ENCODE results near the gene NIPA2. TPM values are rescaled to one million over a fixed set of nuclear protein-coding genes. Genes with fewer than 3 reads are reported as not detected.
A peak's percentile ranks its signal among the peaks of the same experiment; 100 is the strongest.

Gene NIPA2
- total and polyA plus RNA-seq, 4 donors = 11.7 to 31.6 (median 20.9) TPM

GRCh38 chr15:22810853-22811338 lies 27.6 kb upstream of the NIPA2 start:
- H3K4me1 ChIP-seq (ENCODE audit: control insufficient read depth in 4 of 4, insufficient read depth in 4 of 4, low read length in 3 of 4) = peaks cover 0 to 9% (median 3%) of the 10 kb centered on the region in 4 donors
- no peak overlapping the region for H3K9ac ChIP-seq (ENCODE audit: low read depth in 1 of 2, low read length in 2 of 2)
- DNase-seq (ENCODE audit: low spot score) = no peak
- no peaks in the 10 kb centered on the region for H3K9me3 ChIP-seq (ENCODE audit: control insufficient read depth in 4 of 4, low read length in 3 of 4)
- H3K4me3 ChIP-seq (ENCODE audit: low read depth in 1 of 3, low read length in 3 of 3) = no peak overlapping the region
- H3K27me3 ChIP-seq (ENCODE audit: control insufficient read depth in 4 of 4, insufficient read depth in 4 of 4, low read length in 3 of 4) = no peaks in the 10 kb centered on the region
- H3K27ac ChIP-seq (ENCODE audit: low read depth in 1 of 2, low read length in 2 of 2) = no peak overlapping the region
- peaks cover 0 to 6% (median 1%) of the 10 kb centered on the region in 4 donors for H3K36me3 ChIP-seq (ENCODE audit: control insufficient read depth in 4 of 4, insufficient read depth in 3 of 4, low read depth in 1 of 4, low read length in 3 of 4)
- 97% methylated on average over 8 of the region's 8 CpGs for WGBS
- TF ChIP-seq HNF4G (IDR thresholded peaks at IDR 0.05) (no peak), RAD21 (IDR thresholded peaks at IDR 0.05) (no peak), GABPA (IDR thresholded peaks at IDR 0.05 in 1 of 2, conservative IDR thresholded peaks at IDR 0.05 in 1 of 2) (no peak), FOXA1 (IDR thresholded peaks at IDR 0.05) (no peak)

GRCh38 chr15:22811640-22812039 lies 26.8 kb upstream of the NIPA2 start:
- peak; percentile 37 for DNase-seq (ENCODE audit: low spot score)
- Histone ChIP-seq H3K36me3 (ENCODE audit: control insufficient read depth in 4 of 4, insufficient read depth in 3 of 4, low read depth in 1 of 4, low read length in 3 of 4) (peaks cover 0 to 6% (median 1%) of the 10 kb centered on the region in 4 donors), H3K4me3 (ENCODE audit: low read depth in 1 of 3, low read length in 3 of 3) (no peak overlapping the region), H3K4me1 (ENCODE audit: control insufficient read depth in 4 of 4, insufficient read depth in 4 of 4, low read length in 3 of 4) (peaks cover 0 to 9% (median 3%) of the 10 kb centered on the region in 4 donors), H3K27ac (ENCODE audit: low read depth in 1 of 2, low read length in 2 of 2) (no peak overlapping the region), H3K9me3 (ENCODE audit: control insufficient read depth in 4 of 4, low read length in 3 of 4) (no peaks in the 10 kb centered on the region), H3K27me3 (ENCODE audit: control insufficient read depth in 4 of 4, insufficient read depth in 4 of 4, low read length in 3 of 4) (no peaks in the 10 kb centered on the region), H3K9ac (ENCODE audit: low read depth in 1 of 2, low read length in 2 of 2) (no peak overlapping the region)
- 86% methylated on average over 8 of the region's 8 CpGs for WGBS
- TF ChIP-seq RAD21 (IDR thresholded peaks at IDR 0.05) (peak; percentile 30 to 73), TAF1 (conservative IDR thresholded peaks at IDR 0.05) (no peak)

DNA sequence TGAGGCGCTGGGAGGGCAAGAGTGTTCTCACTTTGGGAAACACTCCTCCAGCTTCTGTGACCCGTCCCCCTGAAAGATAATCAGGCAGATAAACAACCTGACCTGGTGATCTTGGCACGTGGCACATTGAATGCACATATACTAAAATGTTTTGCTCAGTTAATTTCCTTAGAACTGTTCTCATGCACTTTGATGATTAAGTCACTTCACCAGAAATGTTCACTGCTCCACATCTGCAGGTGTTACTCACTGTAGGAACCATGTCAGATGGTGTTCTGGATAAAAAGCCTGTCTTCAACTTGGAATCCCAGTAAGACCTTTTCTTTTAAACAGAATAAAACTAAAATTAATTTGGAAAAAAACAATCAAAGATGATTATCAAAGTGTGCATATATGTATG lies 24.6 kb upstream of the NIPA2 start:
- no peak for TF ChIP-seq RXRA (IDR thresholded peaks at IDR 0.05)
- Histone ChIP-seq H3K27ac (ENCODE audit: low read depth in 1 of 2, low read length in 2 of 2) (no peak overlapping the region), H3K4me1 (ENCODE audit: control insufficient read depth in 4 of 4, insufficient read depth in 4 of 4, low read length in 3 of 4) (no peaks in the 10 kb centered on the region), H3K9me3 (ENCODE audit: control insufficient read depth in 4 of 4, low read length in 3 of 4) (no peaks in the 10 kb centered on the region), H3K27me3 (ENCODE audit: control insufficient read depth in 4 of 4, insufficient read depth in 4 of 4, low read length in 3 of 4) (no peaks in the 10 kb centered on the region), H3K9ac (ENCODE audit: low read depth in 1 of 2, low read length in 2 of 2) (no peak overlapping the region), H3K36me3 (ENCODE audit: control insufficient read depth in 4 of 4, insufficient read depth in 3 of 4, low read depth in 1 of 4, low read length in 3 of 4) (peaks cover 0 to 6% (median 1%) of the 10 kb centered on the region in 4 donors), H3K4me3 (ENCODE audit: low read depth in 1 of 3, low read length in 3 of 3) (no peak overlapping the region)
- DNase-seq (ENCODE audit: low spot score) = no peak
- 91% methylated on average over 3 of the region's 3 CpGs for WGBS

DNA sequence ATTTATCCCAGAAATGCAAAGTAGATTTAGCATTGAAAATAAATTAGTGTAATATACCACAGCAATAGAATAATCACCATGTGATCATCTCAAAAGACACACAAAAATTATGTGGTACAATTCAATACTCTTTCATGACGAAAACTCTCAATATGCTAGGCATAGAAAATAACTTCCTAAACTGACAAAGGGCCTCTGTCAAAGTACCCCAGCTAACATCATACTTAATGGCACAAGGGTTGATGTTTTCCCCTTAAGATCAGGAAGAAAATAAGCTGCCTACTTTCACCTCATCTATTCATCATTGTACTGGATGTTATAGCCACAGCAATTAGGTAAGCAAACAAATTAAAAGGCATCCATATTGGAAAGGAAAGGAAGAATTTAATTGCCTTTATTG lies 22.7 kb upstream of the NIPA2 start:
- H3K4me3 ChIP-seq (ENCODE audit: low read depth in 1 of 3, low read length in 3 of 3) = no peak overlapping the region
- no peak overlapping the region for H3K9ac ChIP-seq (ENCODE audit: low read depth in 1 of 2, low read length in 2 of 2)
- H3K4me1 ChIP-seq (ENCODE audit: control insufficient read depth in 4 of 4, insufficient read depth in 4 of 4, low read length in 3 of 4) = no peaks in the 10 kb centered on the region
- DNase-seq (ENCODE audit: low spot score) = no peak
- H3K9me3 ChIP-seq (ENCODE audit: control insufficient read depth in 4 of 4, low read length in 3 of 4) = no peaks in the 10 kb centered on the region
- no peaks in the 10 kb centered on the region for H3K27me3 ChIP-seq (ENCODE audit: control insufficient read depth in 4 of 4, insufficient read depth in 4 of 4, low read length in 3 of 4)
- 97% methylated on average over 1 of the region's 1 CpG for WGBS
- peaks cover 0 to 13% (median 1%) of the 10 kb centered on the region in 4 donors for H3K36me3 ChIP-seq (ENCODE audit: control insufficient read depth in 4 of 4, insufficient read depth in 3 of 4, low read depth in 1 of 4, low read length in 3 of 4)
- H3K27ac ChIP-seq (ENCODE audit: low read depth in 1 of 2, low read length in 2 of 2) = no peak overlapping the region
- TF ChIP-seq, protein P1, sequence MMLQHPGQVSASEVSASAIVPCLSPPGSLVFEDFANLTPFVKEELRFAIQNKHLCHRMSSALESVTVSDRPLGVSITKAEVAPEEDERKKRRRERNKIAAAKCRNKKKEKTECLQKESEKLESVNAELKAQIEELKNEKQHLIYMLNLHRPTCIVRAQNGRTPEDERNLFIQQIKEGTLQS (IDR thresholded peaks at IDR 0.05) = no peak
- no peak for TF ChIP-seq REST (IDR thresholded peaks at IDR 0.05)
- no peak for TF ChIP-seq GABPA (IDR thresholded peaks at IDR 0.05 in 1 of 2, conservative IDR thresholded peaks at IDR 0.05 in 1 of 2)
- TF ChIP-seq YY1 (IDR thresholded peaks at IDR 0.05) = no peak
- no peak for TF ChIP-seq RAD21 (IDR thresholded peaks at IDR 0.05)
- no peak for TF ChIP-seq JUND (IDR thresholded peaks at IDR 0.05)
- no peak for TF ChIP-seq FOXA1 (IDR thresholded peaks at IDR 0.05)
- TF ChIP-seq RXRA (IDR thresholded peaks at IDR 0.05) = no peak
- no peak for TF ChIP-seq TAF1 (conservative IDR thresholded peaks at IDR 0.05)
- TF ChIP-seq, protein P2, sequence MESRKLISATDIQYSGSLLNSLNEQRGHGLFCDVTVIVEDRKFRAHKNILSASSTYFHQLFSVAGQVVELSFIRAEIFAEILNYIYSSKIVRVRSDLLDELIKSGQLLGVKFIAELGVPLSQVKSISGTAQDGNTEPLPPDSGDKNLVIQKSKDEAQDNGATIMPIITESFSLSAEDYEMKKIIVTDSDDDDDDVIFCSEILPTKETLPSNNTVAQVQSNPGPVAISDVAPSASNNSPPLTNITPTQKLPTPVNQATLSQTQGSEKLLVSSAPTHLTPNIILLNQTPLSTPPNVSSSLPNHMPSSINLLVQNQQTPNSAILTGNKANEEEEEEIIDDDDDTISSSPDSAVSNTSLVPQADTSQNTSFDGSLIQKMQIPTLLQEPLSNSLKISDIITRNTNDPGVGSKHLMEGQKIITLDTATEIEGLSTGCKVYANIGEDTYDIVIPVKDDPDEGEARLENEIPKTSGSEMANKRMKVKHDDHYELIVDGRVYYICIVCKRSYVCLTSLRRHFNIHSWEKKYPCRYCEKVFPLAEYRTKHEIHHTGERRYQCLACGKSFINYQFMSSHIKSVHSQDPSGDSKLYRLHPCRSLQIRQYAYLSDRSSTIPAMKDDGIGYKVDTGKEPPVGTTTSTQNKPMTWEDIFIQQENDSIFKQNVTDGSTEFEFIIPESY (IDR thresholded peaks at IDR 0.05) = no peak
- no peak for TF ChIP-seq HNF4G (IDR thresholded peaks at IDR 0.05)
- TF ChIP-seq FOXA2 (IDR thresholded peaks at IDR 0.05) = no peak
- no peak for TF ChIP-seq HNF4A (conservative IDR thresholded peaks at IDR 0.05)
- TF ChIP-seq, protein P3, sequence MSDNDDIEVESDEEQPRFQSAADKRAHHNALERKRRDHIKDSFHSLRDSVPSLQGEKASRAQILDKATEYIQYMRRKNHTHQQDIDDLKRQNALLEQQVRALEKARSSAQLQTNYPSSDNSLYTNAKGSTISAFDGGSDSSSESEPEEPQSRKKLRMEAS (IDR thresholded peaks at IDR 0.05) = no peak
- no peak for TF ChIP-seq NR2F2 (IDR thresholded peaks at IDR 0.05)
- TF ChIP-seq CTCF (IDR thresholded peaks at IDR 0.05; ENCODE audit: low read depth, low read length, missing input control) = no peak
